VCaP (cell line): Measurements from ENCODE around the gene SPACA9.

Source experiments
- H3K27ac ChIP-seq: fragments of 450-650 bp; 2 replicates; pipeline ENCODE4 v1.5.1; 2017
- CTCF ChIP-seq: fragments of 450-650 bp; conservative IDR thresholded peaks from 2 replicates; pipeline ENCODE4 v1.5.1; 2017; ENCODE audit warnings: mild to moderate bottlenecking, moderate library complexity

The SPACA9 gene

GRCh38 chr9:132842124-132843044, 36.3 kb upstream of the SPACA9 start:
- no peak for TF ChIP-seq CTCF
- H3K27ac ChIP-seq = no peak overlapping the region

- TF ChIP-seq CTCF = no peak
Observed at GRCh38 chr9:132846109-132846917, 32.4 kb upstream of the SPACA9 start.

GRCh38 chr9:132846918-132847515, 31.7 kb upstream of the SPACA9 start:
- no peak for TF ChIP-seq CTCF
- no peak overlapping the region for H3K27ac ChIP-seq

More at GRCh38 chr9:132846109-132846917, 32.4 kb upstream of the SPACA9 start:
- no peak overlapping the region for H3K27ac ChIP-seq

GRCh38 chr9:132849185-132849706, 29.5 kb upstream of the SPACA9 start:
- no peak for TF ChIP-seq CTCF
- H3K27ac ChIP-seq = peak overlapping the region; percentile 71

- H3K27ac ChIP-seq = no peak overlapping the region
- TF ChIP-seq CTCF = no peak
Observed at GRCh38 chr9:132853482-132853881, 25.2 kb upstream of the SPACA9 start.

GRCh38 chr9:132854832-132855231, 23.9 kb upstream of the SPACA9 start:
- H3K27ac ChIP-seq = no peak overlapping the region
- TF ChIP-seq CTCF = no peak

- no peak overlapping the region for H3K27ac ChIP-seq
- TF ChIP-seq CTCF = no peak
Observed at GRCh38 chr9:132855904-132856303, 22.8 kb upstream of the SPACA9 start.
